Bronchial epithelial cell (primary cell): ENCODE measurements around the gene RPL36A. TPM values are rescaled to one million over a fixed set of nuclear protein-coding genes. Genes with fewer than 3 reads are reported as not detected.
A peak's percentile ranks its signal among the peaks of the same experiment; 100 is the strongest.

Experiments used
- DNase-seq: peaks from one replicate; pipeline ENCODE4 v3.0.0-alpha.2; 2010; ENCODE audit warnings: low read depth
- FAIRE-seq: peaks from 2 replicates; lab custom pipeline; 2011; peaks lifted over from hg19 to GRCh38; lab: Jason Lieb, UNC
- H3K27me3 ChIP-seq: 2 replicates; pipeline ENCODE4 v1.5.1; 2011; ENCODE audit warnings: low read length; ENCODE audit not compliant: control insufficient read depth, insufficient read depth
- H3K36me3 ChIP-seq: 2 replicates; pipeline ENCODE4 v1.5.1; 2011; ENCODE audit warnings: low read length; ENCODE audit not compliant: control insufficient read depth, insufficient read depth
- H3K4me3 ChIP-seq: 2 replicates; pipeline ENCODE4 v1.5.1; 2011; ENCODE audit warnings: mild to moderate bottlenecking, low read depth, low read length, control low read depth
- CTCF ChIP-seq: IDR thresholded peaks from 2 replicates; pipeline ENCODE4 v1.5.1; 2011; ENCODE audit warnings: mild to moderate bottlenecking, moderate library complexity, low read length, control low read depth, inconsistent platforms; ENCODE audit not compliant: insufficient read depth, severe bottlenecking
- total RNA-seq: library from RNA; depleted of rRNA; stranded (reverse); fragments of >200 nt; gene quantifications from 2 replicates; pipeline ENCODE4 v1.2.1, GENCODE V29; 2014

The RPL36A gene
- total RNA-seq, 1 donor from 2014 or later: 1,171 TPM

GRCh38 chrX:101359966-101360365, 30.8 kb upstream of the RPL36A start:
- Histone ChIP-seq H3K4me3 (no peak overlapping the region), H3K36me3 (no peaks in the 10 kb centered on the region), H3K27me3 (no peaks in the 10 kb centered on the region)
- no peak for TF ChIP-seq CTCF
- no peak for FAIRE-seq
- DNase-seq: peak; percentile 32

- no peak for TF ChIP-seq CTCF
- no peak for DNase-seq
- no peak overlapping the region for H3K4me3 ChIP-seq
- FAIRE-seq: no peak
- no peaks in the 10 kb centered on the region for H3K27me3 ChIP-seq
- H3K36me3 ChIP-seq: no peaks in the 10 kb centered on the region
Observed at GRCh38 chrX:101360390-101360789, 30.4 kb upstream of the RPL36A start.

GRCh38 chrX:101362116-101362515, 28.7 kb upstream of the RPL36A start:
- no peak for TF ChIP-seq CTCF
- Histone ChIP-seq H3K27me3 (no peaks in the 10 kb centered on the region), H3K36me3 (no peaks in the 10 kb centered on the region), H3K4me3 (no peak overlapping the region)
- FAIRE-seq: no peak
- no peak for DNase-seq

- DNase-seq: no peak
- no peak for FAIRE-seq
- H3K27me3 ChIP-seq: no peaks in the 10 kb centered on the region
- TF ChIP-seq CTCF: no peak
- no peak overlapping the region for H3K4me3 ChIP-seq
- no peaks in the 10 kb centered on the region for H3K36me3 ChIP-seq
Observed at GRCh38 chrX:101362757-101363156, 28.1 kb upstream of the RPL36A start.

- Histone ChIP-seq H3K4me3 (no peak overlapping the region), H3K27me3 (no peaks in the 10 kb centered on the region), H3K36me3 (no peaks in the 10 kb centered on the region)
- DNase-seq: no peak
- TF ChIP-seq CTCF: no peak
- peak; percentile 50 for FAIRE-seq
Observed at GRCh38 chrX:101365301-101365795, 25.5 kb upstream of the RPL36A start.

- DNase-seq (no peak), FAIRE-seq (no peak)
- no peaks in the 10 kb centered on the region for H3K27me3 ChIP-seq
- no peak for TF ChIP-seq CTCF
- H3K36me3 ChIP-seq: no peaks in the 10 kb centered on the region
- no peak overlapping the region for H3K4me3 ChIP-seq
Observed at GRCh38 chrX:101368800-101369199, 22.0 kb upstream of the RPL36A start.
